ENCODE data around the gene DGKI.

- TF ChIP-seq POLR2A (IDR thresholded peaks at IDR 0.05), result no peak
- no peak for TF ChIP-seq CTCF (IDR thresholded peaks at IDR 0.05)
- no peak for TF ChIP-seq POLR2AphosphoS5 (IDR thresholded peaks at IDR 0.05)
- TF ChIP-seq EP300 (IDR thresholded peaks at IDR 0.05), result no peak
These were observed 340.7 kb downstream of the DGKI start for GRCh38 chr7:137506031-137506430.

Data from suprapubic skin (tissue), 4 donors.